ENCODE measurements around the gene ZNF423. TPM values are rescaled to one million over a fixed set of nuclear protein-coding genes. Genes with fewer than 3 reads are reported as not detected.

Gene ZNF423
- total and polyA plus RNA-seq, 2 experiments from 2014 or later, result 14.9 to 41.8 TPM

DNA sequence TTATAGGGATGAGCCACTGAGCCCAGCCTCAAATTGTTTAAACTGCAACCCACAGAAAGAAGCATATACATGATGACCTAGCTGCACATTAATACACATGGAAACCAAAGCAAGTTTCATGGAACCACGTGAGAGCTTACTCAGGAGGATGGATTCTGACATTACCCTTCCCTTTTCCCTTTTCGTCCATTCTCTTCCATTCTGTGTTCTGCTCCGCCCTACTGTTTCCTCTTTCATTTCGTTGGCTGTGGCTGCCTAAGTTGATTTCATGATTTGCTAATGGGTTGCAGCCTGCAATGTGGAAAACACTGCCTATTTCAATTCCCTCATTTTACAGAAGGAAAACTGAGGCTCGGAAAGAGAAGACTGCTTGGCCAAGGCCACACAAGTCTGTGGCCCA lies 305.8 kb downstream of the ZNF423 start (continued):
- TF ChIP-seq, protein P1, sequence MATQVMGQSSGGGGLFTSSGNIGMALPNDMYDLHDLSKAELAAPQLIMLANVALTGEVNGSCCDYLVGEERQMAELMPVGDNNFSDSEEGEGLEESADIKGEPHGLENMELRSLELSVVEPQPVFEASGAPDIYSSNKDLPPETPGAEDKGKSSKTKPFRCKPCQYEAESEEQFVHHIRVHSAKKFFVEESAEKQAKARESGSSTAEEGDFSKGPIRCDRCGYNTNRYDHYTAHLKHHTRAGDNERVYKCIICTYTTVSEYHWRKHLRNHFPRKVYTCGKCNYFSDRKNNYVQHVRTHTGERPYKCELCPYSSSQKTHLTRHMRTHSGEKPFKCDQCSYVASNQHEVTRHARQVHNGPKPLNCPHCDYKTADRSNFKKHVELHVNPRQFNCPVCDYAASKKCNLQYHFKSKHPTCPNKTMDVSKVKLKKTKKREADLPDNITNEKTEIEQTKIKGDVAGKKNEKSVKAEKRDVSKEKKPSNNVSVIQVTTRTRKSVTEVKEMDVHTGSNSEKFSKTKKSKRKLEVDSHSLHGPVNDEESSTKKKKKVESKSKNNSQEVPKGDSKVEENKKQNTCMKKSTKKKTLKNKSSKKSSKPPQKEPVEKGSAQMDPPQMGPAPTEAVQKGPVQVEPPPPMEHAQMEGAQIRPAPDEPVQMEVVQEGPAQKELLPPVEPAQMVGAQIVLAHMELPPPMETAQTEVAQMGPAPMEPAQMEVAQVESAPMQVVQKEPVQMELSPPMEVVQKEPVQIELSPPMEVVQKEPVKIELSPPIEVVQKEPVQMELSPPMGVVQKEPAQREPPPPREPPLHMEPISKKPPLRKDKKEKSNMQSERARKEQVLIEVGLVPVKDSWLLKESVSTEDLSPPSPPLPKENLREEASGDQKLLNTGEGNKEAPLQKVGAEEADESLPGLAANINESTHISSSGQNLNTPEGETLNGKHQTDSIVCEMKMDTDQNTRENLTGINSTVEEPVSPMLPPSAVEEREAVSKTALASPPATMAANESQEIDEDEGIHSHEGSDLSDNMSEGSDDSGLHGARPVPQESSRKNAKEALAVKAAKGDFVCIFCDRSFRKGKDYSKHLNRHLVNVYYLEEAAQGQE (IDR thresholded peaks at IDR 0.05; ENCODE audit: unreplicated experiment), result no peak
- TF ChIP-seq STAT1 (IDR thresholded peaks at IDR 0.05; ENCODE audit: unreplicated experiment), result no peak
- TF ChIP-seq, protein P2, sequence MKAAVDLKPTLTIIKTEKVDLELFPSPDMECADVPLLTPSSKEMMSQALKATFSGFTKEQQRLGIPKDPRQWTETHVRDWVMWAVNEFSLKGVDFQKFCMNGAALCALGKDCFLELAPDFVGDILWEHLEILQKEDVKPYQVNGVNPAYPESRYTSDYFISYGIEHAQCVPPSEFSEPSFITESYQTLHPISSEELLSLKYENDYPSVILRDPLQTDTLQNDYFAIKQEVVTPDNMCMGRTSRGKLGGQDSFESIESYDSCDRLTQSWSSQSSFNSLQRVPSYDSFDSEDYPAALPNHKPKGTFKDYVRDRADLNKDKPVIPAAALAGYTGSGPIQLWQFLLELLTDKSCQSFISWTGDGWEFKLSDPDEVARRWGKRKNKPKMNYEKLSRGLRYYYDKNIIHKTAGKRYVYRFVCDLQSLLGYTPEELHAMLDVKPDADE (IDR thresholded peaks at IDR 0.05), result no peak
- TF ChIP-seq ZNF331 (CRISPR knock-in tag; IDR thresholded peaks at IDR 0.05; ENCODE audit: low read depth), result no peak
- no peak for TF ChIP-seq EZH2 (IDR thresholded peaks at IDR 0.05; ENCODE audit: low read depth, unreplicated experiment)
- TF ChIP-seq POLR2AphosphoS5 (IDR thresholded peaks at IDR 0.05; ENCODE audit: low read depth), result no peak

DNA sequence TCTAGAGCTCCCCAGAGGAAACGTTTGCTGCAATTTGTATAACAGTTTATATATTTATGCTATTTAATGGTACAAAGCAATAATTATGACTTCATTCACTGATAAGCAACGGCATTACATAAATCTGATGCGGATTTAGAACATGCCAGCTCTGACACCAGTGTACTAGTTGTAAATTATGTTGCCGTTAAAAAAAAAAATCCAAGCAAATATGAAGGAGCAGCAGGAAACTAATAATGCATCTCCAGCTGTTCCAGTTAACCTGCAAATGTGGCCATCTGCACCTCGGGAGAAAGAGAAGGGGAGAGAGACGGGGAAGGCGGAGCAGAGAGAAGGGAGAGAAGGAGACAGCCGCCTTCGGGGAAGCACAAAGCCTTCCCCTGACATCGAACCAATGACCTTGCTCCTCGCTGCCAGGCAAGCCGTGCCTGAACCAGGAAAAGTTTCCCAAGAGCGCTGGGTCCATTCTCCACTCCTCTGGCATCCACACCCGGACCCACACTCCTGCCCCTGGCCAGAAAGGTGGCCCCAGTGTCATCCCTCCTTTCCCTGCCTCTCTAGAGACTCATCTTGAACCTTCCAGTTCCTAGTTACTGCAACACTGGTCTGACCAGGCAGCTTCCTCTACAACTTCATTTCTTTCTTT lies 307.5 kb downstream of the ZNF423 start:
- Histone ChIP-seq H3K36me3 (ENCODE audit: insufficient read depth) (no peaks in the 10 kb centered on the region), H3K4me2 (no peak overlapping the region), H3K79me2 (replicated peaks; ENCODE audit: insufficient read depth) (no peaks in the 10 kb centered on the region), H4K20me1 (replicated peaks; ENCODE audit: insufficient read depth) (no peaks in the 10 kb centered on the region; the same call in 1 of the 2 replicates), H2AFZ (no peak overlapping the region), H3K27me3 (ENCODE audit: insufficient read depth) (no peaks in the 10 kb centered on the region), H3K9me2 (ENCODE audit: insufficient read depth) (no peaks in the 10 kb centered on the region), H3F3A (replicated peaks; ENCODE audit: low read depth) (no peaks in the 10 kb centered on the region), H3K27ac (ENCODE audit: low read depth) (no peak overlapping the region), H3K4me3 (no peak overlapping the region), H3K4me1 (ENCODE audit: insufficient read depth) (peaks cover 9% of the 10 kb centered on the region; the same call in 1 of the 2 replicates)
- Mint-ChIP-seq H3K4me3 (no peak overlapping the region), H3K27ac (no peak overlapping the region), H3K27me3 (ENCODE audit: insufficient read depth, low read depth, poor library complexity) (peaks cover 2% of the 10 kb centered on the region), H3K9me3 (no peaks in the 10 kb centered on the region), H3K4me1 (peaks cover 45% of the 10 kb centered on the region), H3K36me3 (ENCODE audit: low read depth) (no peaks in the 10 kb centered on the region)
- ATAC-seq, result peak; percentile 20; the same call in 1 of the 3 replicates
- TF ChIP-seq, protein P3, sequence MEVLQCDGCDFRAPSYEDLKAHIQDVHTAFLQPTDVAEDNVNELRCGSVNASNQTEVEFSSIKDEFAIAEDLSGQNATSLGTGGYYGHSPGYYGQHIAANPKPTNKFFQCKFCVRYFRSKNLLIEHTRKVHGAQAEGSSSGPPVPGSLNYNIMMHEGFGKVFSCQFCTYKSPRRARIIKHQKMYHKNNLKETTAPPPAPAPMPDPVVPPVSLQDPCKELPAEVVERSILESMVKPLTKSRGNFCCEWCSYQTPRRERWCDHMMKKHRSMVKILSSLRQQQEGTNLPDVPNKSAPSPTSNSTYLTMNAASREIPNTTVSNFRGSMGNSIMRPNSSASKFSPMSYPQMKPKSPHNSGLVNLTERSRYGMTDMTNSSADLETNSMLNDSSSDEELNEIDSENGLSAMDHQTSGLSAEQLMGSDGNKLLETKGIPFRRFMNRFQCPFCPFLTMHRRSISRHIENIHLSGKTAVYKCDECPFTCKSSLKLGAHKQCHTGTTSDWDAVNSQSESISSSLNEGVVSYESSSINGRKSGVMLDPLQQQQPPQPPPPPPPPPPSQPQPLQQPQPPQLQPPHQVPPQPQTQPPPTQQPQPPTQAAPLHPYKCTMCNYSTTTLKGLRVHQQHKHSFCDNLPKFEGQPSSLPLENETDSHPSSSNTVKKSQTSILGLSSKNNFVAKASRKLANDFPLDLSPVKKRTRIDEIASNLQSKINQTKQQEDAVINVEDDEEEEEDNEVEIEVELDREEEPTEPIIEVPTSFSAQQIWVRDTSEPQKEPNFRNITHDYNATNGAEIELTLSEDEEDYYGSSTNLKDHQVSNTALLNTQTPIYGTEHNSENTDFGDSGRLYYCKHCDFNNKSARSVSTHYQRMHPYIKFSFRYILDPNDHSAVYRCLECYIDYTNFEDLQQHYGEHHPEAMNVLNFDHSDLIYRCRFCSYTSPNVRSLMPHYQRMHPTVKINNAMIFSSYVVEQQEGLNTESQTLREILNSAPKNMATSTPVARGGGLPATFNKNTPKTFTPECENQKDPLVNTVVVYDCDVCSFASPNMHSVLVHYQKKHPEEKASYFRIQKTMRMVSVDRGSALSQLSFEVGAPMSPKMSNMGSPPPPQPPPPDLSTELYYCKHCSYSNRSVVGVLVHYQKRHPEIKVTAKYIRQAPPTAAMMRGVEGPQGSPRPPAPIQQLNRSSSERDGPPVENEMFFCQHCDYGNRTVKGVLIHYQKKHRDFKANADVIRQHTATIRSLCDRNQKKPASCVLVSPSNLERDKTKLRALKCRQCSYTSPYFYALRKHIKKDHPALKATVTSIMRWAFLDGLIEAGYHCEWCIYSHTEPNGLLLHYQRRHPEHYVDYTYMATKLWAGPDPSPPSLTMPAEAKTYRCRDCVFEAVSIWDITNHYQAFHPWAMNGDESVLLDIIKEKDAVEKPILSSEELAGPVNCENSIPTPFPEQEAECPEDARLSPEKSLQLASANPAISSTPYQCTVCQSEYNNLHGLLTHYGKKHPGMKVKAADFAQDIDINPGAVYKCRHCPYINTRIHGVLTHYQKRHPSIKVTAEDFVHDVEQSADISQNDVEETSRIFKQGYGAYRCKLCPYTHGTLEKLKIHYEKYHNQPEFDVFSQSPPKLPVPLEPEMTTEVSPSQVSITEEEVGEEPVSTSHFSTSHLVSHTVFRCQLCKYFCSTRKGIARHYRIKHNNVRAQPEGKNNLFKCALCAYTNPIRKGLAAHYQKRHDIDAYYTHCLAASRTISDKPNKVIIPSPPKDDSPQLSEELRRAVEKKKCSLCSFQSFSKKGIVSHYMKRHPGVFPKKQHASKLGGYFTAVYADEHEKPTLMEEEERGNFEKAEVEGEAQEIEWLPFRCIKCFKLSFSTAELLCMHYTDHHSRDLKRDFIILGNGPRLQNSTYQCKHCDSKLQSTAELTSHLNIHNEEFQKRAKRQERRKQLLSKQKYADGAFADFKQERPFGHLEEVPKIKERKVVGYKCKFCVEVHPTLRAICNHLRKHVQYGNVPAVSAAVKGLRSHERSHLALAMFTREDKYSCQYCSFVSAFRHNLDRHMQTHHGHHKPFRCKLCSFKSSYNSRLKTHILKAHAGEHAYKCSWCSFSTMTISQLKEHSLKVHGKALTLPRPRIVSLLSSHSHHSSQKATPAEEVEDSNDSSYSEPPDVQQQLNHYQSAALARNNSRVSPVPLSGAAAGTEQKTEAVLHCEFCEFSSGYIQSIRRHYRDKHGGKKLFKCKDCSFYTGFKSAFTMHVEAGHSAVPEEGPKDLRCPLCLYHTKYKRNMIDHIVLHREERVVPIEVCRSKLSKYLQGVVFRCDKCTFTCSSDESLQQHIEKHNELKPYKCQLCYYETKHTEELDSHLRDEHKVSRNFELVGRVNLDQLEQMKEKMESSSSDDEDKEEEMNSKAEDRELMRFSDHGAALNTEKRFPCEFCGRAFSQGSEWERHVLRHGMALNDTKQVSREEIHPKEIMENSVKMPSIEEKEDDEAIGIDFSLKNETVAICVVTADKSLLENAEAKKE (CRISPR knock-in tag; IDR thresholded peaks at IDR 0.05), result no peak
- TF ChIP-seq ZNF331 (CRISPR knock-in tag; IDR thresholded peaks at IDR 0.05; ENCODE audit: low read depth) (no peak), EZH2 (IDR thresholded peaks at IDR 0.05; ENCODE audit: low read depth, unreplicated experiment) (no peak)
- TF ChIP-seq, protein P2 (IDR thresholded peaks at IDR 0.05), result no peak
- DNase-seq (ENCODE audit: low spot score), result no peak
